Measurements from ENCODE around the gene CPSF3. TPM values are rescaled to one million over a fixed set of nuclear protein-coding genes. Genes with fewer than 3 reads are reported as not detected.
A peak's percentile ranks its signal among the peaks of the same experiment; 100 is the strongest.

Gene CPSF3
- total and polyA plus RNA-seq, 2 of the 8 experiments (the other 6 are each of a cell fraction or from before 2014, with no cell fraction given), result 44.5 to 93.3 TPM

DNA sequence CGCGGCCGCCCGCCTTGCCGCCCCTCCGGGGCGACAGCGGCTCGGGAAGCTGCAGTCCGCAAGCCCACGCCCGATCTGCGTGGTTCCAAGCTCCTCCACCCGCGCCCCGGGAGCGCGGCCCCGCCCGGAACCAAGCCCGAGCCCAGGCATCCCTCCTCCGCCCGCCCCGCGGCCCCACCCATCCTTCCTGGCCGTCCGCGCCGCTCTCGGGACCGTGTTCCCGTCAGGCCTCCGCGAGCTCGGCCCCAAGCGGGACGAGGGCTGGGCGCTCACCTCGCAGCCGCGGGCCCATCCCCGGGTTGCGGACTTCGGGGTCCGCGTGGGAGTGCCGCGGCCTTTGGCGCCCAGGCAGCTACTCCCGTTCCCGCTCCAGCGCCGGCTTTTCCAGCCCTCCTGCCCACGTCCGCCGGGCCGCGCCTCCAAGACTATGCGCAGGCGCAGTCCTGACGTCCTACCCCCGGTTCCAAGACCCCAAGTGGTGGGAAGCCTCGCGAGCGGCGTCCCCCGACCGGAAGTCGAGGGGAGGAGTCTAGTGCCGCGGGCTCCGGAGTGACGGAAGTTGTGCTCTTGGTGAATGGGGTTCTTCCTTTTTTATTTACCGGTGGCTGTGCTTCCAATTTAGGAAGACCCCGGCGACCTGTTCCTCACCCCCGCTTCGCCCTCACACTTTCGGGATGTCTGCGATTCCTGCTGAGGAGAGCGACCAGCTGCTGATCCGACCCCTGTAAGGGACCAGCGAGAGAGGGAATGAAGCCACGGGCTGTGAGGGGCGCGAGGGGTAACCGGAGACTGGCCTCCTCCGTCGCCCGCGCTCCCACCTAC, at the start of gene CPSF3, which contains the start of gene ITGB1BP1 (continued):
- no peak for TF ChIP-seq SUZ12 (IDR thresholded peaks at IDR 0.05; ENCODE audit: low read length)
- TF ChIP-seq SP4 (IDR thresholded peaks at IDR 0.05; ENCODE audit: low read length), result no peak
- TF ChIP-seq EGR1 (IDR thresholded peaks at IDR 0.05; ENCODE audit: borderline replicate concordance, low read depth, low read length), result peak; percentile 79
- TF ChIP-seq GABPA (IDR thresholded peaks at IDR 0.05; ENCODE audit: borderline replicate concordance, insufficient read depth, low read length), result peak; percentile 90; the same call in 1 of the 2 replicates
- no peak for TF ChIP-seq JUND (IDR thresholded peaks at IDR 0.05; ENCODE audit: low read length)
- TF ChIP-seq CBX5 (IDR thresholded peaks at IDR 0.05; ENCODE audit: low read depth, low read length), result no peak
- peak; percentile 95 for TF ChIP-seq ASH2L (IDR thresholded peaks at IDR 0.05; ENCODE audit: low read length)
- TF ChIP-seq BCL11A (IDR thresholded peaks at IDR 0.05; ENCODE audit: low read depth in 2 of 2, low read length in 2 of 2), result no peak
- TF ChIP-seq KDM5A (IDR thresholded peaks at IDR 0.05; ENCODE audit: low read length), result no peak
- no peak for TF ChIP-seq RNF2 (IDR thresholded peaks at IDR 0.05; ENCODE audit: borderline replicate concordance, low read depth, low read length, missing control alignments, poor library complexity, severe bottlenecking)
- TF ChIP-seq, protein P1, sequence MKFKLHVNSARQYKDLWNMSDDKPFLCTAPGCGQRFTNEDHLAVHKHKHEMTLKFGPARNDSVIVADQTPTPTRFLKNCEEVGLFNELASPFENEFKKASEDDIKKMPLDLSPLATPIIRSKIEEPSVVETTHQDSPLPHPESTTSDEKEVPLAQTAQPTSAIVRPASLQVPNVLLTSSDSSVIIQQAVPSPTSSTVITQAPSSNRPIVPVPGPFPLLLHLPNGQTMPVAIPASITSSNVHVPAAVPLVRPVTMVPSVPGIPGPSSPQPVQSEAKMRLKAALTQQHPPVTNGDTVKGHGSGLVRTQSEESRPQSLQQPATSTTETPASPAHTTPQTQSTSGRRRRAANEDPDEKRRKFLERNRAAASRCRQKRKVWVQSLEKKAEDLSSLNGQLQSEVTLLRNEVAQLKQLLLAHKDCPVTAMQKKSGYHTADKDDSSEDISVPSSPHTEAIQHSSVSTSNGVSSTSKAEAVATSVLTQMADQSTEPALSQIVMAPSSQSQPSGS (IDR thresholded peaks at IDR 0.05; ENCODE audit: low read length), result peak; percentile 43; the same call in 1 of the 2 replicates
- TF ChIP-seq, protein P2, sequence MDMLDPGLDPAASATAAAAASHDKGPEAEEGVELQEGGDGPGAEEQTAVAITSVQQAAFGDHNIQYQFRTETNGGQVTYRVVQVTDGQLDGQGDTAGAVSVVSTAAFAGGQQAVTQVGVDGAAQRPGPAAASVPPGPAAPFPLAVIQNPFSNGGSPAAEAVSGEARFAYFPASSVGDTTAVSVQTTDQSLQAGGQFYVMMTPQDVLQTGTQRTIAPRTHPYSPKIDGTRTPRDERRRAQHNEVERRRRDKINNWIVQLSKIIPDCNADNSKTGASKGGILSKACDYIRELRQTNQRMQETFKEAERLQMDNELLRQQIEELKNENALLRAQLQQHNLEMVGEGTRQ (IDR thresholded peaks at IDR 0.05; ENCODE audit: low read length), result no peak
- peak; percentile 41; the same call in 1 of the 2 replicates for TF ChIP-seq RBBP5 (IDR thresholded peaks at IDR 0.05; ENCODE audit: borderline replicate concordance, low read depth, low read length)
- TF ChIP-seq NANOG (IDR thresholded peaks at IDR 0.05; ENCODE audit: insufficient read depth, low read depth, low read length, poor library complexity, severe bottlenecking), result no peak
- TF ChIP-seq HDAC2 (IDR thresholded peaks at IDR 0.05; ENCODE audit: borderline replicate concordance in 1 of 2, low read depth in 2 of 2, low read length in 2 of 2), result peak in 1 of 2 experiments; percentile 78; a peak in 1 of 4 replicates
- peak; percentile 80 for TF ChIP-seq PHF8 (conservative IDR thresholded peaks at IDR 0.05; ENCODE audit: low read depth, low read length)
- no peak for TF ChIP-seq GTF2F1 (IDR thresholded peaks at IDR 0.05; ENCODE audit: borderline replicate concordance, low read depth, low read length)
- no peak for TF ChIP-seq EZH2 (IDR thresholded peaks at IDR 0.05; ENCODE audit: low read depth, low read length, severe bottlenecking)
- TF ChIP-seq HDAC6 (IDR thresholded peaks at IDR 0.05; ENCODE audit: low read depth, low read length), result no peak
